GM23338 (cell line): ENCODE measurements around the gene ABI1. TPM values are rescaled to one million over a fixed set of nuclear protein-coding genes. Genes with fewer than 3 reads are reported as not detected.

ENCODE experiments used
- ATAC-seq: fragments of 200-7000 bp; cut with Tn5 transposase; 3 replicates; pipeline ENCODE4 v1.9.1; 2020
- DNase-seq: peaks from one replicate; pipeline ENCODE4 v3.0.0-alpha.2; 2015; ENCODE audit warnings: low spot score
- H2AFZ ChIP-seq: fragments of 200-600 bp; sonication (generic); 2 replicates; pipeline ENCODE4 v1.8.0; 2016; ENCODE audit warnings: antibody characterized with exemption, mild to moderate bottlenecking, moderate library complexity
- H3F3A ChIP-seq: fragments of 200-600 bp; sonication (generic); replicated peaks from 2 replicates; pipeline ENCODE4 v1.8.0; 2017; ENCODE audit warnings: antibody characterized with exemption, mixed run types, low read depth
- H3K27ac ChIP-seq: fragments of 200-600 bp; sonication (generic); 2 replicates; pipeline ENCODE4 v1.6.1; 2016; ENCODE audit warnings: low read depth
- H3K27me3 ChIP-seq: fragments of 200-600 bp; sonication (generic); 2 replicates; pipeline ENCODE4 v1.8.0; 2016; ENCODE audit warnings: mild to moderate bottlenecking, mixed run types, moderate library complexity; ENCODE audit not compliant: insufficient read depth
- H3K36me3 ChIP-seq: fragments of 200-600 bp; sonication (generic); 2 replicates; pipeline ENCODE4 v1.8.0; 2016; ENCODE audit warnings: mild to moderate bottlenecking; ENCODE audit not compliant: insufficient read depth
- H3K4me1 ChIP-seq: fragments of 200-600 bp; sonication (generic); 2 replicates; pipeline ENCODE4 v1.8.0; 2016; ENCODE audit warnings: mild to moderate bottlenecking, moderate library complexity; ENCODE audit not compliant: insufficient read depth
- H3K4me2 ChIP-seq: fragments of 200-600 bp; sonication (generic); 2 replicates; pipeline ENCODE4 v1.7.1; 2017; ENCODE audit warnings: mixed run types
- H3K4me3 ChIP-seq: fragments of 200-600 bp; sonication (generic); 2 replicates; pipeline ENCODE4 v1.6.1; 2016; ENCODE audit warnings: mixed run types
- H3K79me2 ChIP-seq: fragments of 200-600 bp; sonication (generic); replicated peaks from 2 replicates; pipeline ENCODE4 v1.8.0; 2017; ENCODE audit warnings: mild to moderate bottlenecking; ENCODE audit not compliant: insufficient read depth
- H3K9me2 ChIP-seq: fragments of 200-600 bp; sonication (generic); 2 replicates; pipeline ENCODE4 v1.8.0; 2017; ENCODE audit not compliant: insufficient read depth
- H4K20me1 ChIP-seq: fragments of 200-600 bp; sonication (generic); replicated peaks from 2 replicates; pipeline ENCODE4 v1.8.0; 2017; ENCODE audit warnings: mild to moderate bottlenecking; ENCODE audit not compliant: insufficient read depth
- H3K27ac Mint-ChIP-seq: 2 replicates; pipeline ENCODE4 v1.8.0; 2020; ENCODE audit warnings: inconsistent platforms, mild to moderate bottlenecking, moderate library complexity, mixed read lengths
- H3K27me3 Mint-ChIP-seq: 3 replicates; pipeline ENCODE4 v1.8.0; 2022; ENCODE audit warnings: low read depth, mild to moderate bottlenecking, moderate library complexity, mixed read lengths, inconsistent platforms; ENCODE audit not compliant: insufficient read depth, poor library complexity
- H3K36me3 Mint-ChIP-seq: 3 replicates; pipeline ENCODE4 v1.8.0; 2021; ENCODE audit warnings: low read depth, mild to moderate bottlenecking, inconsistent platforms, moderate library complexity, mixed read lengths
- H3K4me1 Mint-ChIP-seq: 3 replicates; pipeline ENCODE4 v1.8.0; 2020; ENCODE audit warnings: mild to moderate bottlenecking, inconsistent platforms, mixed read lengths
- H3K4me3 Mint-ChIP-seq: 3 replicates; pipeline ENCODE4 v1.8.0; 2021; ENCODE audit warnings: moderate library complexity, mild to moderate bottlenecking, inconsistent platforms, mixed read lengths
- H3K9me3 Mint-ChIP-seq: 3 replicates; pipeline ENCODE4 v1.8.0; 2020; ENCODE audit warnings: moderate library complexity, mild to moderate bottlenecking, inconsistent platforms, mixed read lengths
- CREB1 ChIP-seq: fragments of 250-450 bp; sonication (Bioruptor Pico); IDR thresholded peaks from 2 replicates; pipeline ENCODE4 v1.5.0; 2020; ENCODE audit warnings: low read depth, mild to moderate bottlenecking, moderate library complexity
- EZH2 ChIP-seq: fragments of 200-600 bp; sonication (generic); IDR thresholded peaks from one replicate; pipeline ENCODE4 v1.8.0; 2017; ENCODE audit warnings: antibody characterized with exemption, mild to moderate bottlenecking, low read depth; ENCODE audit not compliant: unreplicated experiment
- EZH2phosphoT487 ChIP-seq: fragments of 200-600 bp; sonication (generic); IDR thresholded peaks from one replicate; pipeline ENCODE4 v1.8.1; 2018; ENCODE audit warnings: antibody characterized with exemption; ENCODE audit not compliant: unreplicated experiment
- JUNB ChIP-seq: IDR thresholded peaks from one replicate; pipeline ENCODE4 v1.6.1; 2016; ENCODE audit warnings: antibody characterized with exemption; ENCODE audit not compliant: unreplicated experiment
- NANOG ChIP-seq: IDR thresholded peaks from 2 replicates; pipeline ENCODE4 v1.6.1; 2016; ENCODE audit warnings: antibody characterized with exemption, borderline replicate concordance
- POLR2AphosphoS5 ChIP-seq: IDR thresholded peaks from 2 replicates; pipeline ENCODE4 v1.6.1; 2016; ENCODE audit warnings: antibody characterized with exemption, low read depth
- STAT1 ChIP-seq: IDR thresholded peaks from one replicate; pipeline ENCODE4 v1.6.1; 2016; ENCODE audit warnings: antibody characterized with exemption; ENCODE audit not compliant: unreplicated experiment
- ZNF114 ChIP-seq: fragments of 250-450 bp; sonication (Bioruptor Pico); IDR thresholded peaks from 2 replicates; pipeline ENCODE4 v1.5.0; 2020; ENCODE audit warnings: mild to moderate bottlenecking, moderate library complexity
- ZNF331 ChIP-seq: fragments of 250-450 bp; sonication (Bioruptor Pico); IDR thresholded peaks from 2 replicates; pipeline ENCODE4 v1.5.0; 2020; ENCODE audit warnings: low read depth, mild to moderate bottlenecking, moderate library complexity
- polyA plus RNA-seq: library from polyadenylated mRNA; unstranded; fragments of >200 nt; fragmentation: Nextera tagmentation; extraction: Ambion mirVana; gene quantifications from 2 replicates; pipeline ENCODE4 v1.2.1, GENCODE V29; 2016
- total RNA-seq: library from RNA; depleted of rRNA; stranded (reverse); fragments of >200 nt; shearing (Covaris generic); gene quantifications from 2 replicates; pipeline ENCODE4 v1.2.3, GENCODE V29; 2014
- TF ChIP-seq, protein P1 (sequence below): IDR thresholded peaks from one replicate; pipeline ENCODE4 v1.6.1; 2018; ENCODE audit warnings: antibody characterized with exemption; ENCODE audit not compliant: unreplicated experiment
- TF ChIP-seq, protein P2 (sequence below): fragments of 250-450 bp; sonication (Bioruptor Pico); IDR thresholded peaks from 2 replicates; pipeline ENCODE4 v1.5.0; 2020; ENCODE audit warnings: mild to moderate bottlenecking, moderate library complexity
- TF ChIP-seq, protein P3 (sequence below), 2 experiments: fragments of 200-600 bp in 1 of 2; sonication (generic) in 1 of 2; conservative IDR thresholded peaks; 2 replicates each; pipeline versions ENCODE4 v1.5.1 to v1.6.1; 2016 to 2017; ENCODE audit warnings: antibody characterized with exemption in 2 of 2, low read depth in 2 of 2, mild to moderate bottlenecking in 2 of 2, moderate library complexity in 1 of 2
- TF ChIP-seq, protein P4 (sequence below): IDR thresholded peaks from 2 replicates; pipeline ENCODE4 v1.6.1; 2016; ENCODE audit warnings: antibody characterized with exemption

ABI1 gene
- total and polyA plus RNA-seq, 2 experiments from 2014 or later = 22.3 to 30.7 TPM

DNA sequence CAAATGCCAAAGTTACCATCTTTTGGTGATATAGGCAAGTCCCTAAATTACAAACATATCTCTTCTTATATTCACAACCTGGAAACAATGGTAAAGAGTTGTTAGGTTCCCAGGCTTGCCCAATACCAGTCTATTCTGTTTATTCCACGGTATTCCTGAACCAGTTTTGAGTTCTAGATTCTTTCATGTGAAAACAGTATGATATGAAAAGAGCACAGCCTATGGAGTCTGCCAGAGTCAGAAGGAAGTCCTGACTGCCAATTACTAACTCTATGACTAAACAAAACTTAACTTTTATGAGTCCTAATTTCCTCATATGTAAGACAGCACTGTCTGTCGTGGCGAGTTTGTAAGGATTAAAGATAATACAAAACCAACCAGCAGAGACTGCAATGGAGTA is 5.6 kb downstream of the ABI1 start:
- H3K9me2 ChIP-seq = no peaks in the 10 kb centered on the region
- peaks cover 3% of the 10 kb centered on the region; the same call in 2 of the 3 replicates for H3K36me3 Mint-ChIP-seq
- DNase-seq = no peak
- no peak overlapping the region for H2AFZ ChIP-seq
- H3K9me3 Mint-ChIP-seq = no peaks in the 10 kb centered on the region
- H3K27me3 Mint-ChIP-seq = no peaks in the 10 kb centered on the region
- H3K4me2 ChIP-seq = no peak overlapping the region
- no peaks in the 10 kb centered on the region for H3K36me3 ChIP-seq
- H3K4me3 Mint-ChIP-seq = no peak overlapping the region
- TF ChIP-seq CREB1 (CRISPR knock-in tag) (no peak), ZNF331 (CRISPR knock-in tag) (no peak), POLR2AphosphoS5 (no peak), EZH2 (no peak), EZH2phosphoT487 (no peak), ZNF114 (CRISPR knock-in tag) (no peak), NANOG (no peak), JUNB (no peak), STAT1 (no peak)
- TF ChIP-seq, protein P1, sequence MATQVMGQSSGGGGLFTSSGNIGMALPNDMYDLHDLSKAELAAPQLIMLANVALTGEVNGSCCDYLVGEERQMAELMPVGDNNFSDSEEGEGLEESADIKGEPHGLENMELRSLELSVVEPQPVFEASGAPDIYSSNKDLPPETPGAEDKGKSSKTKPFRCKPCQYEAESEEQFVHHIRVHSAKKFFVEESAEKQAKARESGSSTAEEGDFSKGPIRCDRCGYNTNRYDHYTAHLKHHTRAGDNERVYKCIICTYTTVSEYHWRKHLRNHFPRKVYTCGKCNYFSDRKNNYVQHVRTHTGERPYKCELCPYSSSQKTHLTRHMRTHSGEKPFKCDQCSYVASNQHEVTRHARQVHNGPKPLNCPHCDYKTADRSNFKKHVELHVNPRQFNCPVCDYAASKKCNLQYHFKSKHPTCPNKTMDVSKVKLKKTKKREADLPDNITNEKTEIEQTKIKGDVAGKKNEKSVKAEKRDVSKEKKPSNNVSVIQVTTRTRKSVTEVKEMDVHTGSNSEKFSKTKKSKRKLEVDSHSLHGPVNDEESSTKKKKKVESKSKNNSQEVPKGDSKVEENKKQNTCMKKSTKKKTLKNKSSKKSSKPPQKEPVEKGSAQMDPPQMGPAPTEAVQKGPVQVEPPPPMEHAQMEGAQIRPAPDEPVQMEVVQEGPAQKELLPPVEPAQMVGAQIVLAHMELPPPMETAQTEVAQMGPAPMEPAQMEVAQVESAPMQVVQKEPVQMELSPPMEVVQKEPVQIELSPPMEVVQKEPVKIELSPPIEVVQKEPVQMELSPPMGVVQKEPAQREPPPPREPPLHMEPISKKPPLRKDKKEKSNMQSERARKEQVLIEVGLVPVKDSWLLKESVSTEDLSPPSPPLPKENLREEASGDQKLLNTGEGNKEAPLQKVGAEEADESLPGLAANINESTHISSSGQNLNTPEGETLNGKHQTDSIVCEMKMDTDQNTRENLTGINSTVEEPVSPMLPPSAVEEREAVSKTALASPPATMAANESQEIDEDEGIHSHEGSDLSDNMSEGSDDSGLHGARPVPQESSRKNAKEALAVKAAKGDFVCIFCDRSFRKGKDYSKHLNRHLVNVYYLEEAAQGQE = no peak
- TF ChIP-seq, protein P2, sequence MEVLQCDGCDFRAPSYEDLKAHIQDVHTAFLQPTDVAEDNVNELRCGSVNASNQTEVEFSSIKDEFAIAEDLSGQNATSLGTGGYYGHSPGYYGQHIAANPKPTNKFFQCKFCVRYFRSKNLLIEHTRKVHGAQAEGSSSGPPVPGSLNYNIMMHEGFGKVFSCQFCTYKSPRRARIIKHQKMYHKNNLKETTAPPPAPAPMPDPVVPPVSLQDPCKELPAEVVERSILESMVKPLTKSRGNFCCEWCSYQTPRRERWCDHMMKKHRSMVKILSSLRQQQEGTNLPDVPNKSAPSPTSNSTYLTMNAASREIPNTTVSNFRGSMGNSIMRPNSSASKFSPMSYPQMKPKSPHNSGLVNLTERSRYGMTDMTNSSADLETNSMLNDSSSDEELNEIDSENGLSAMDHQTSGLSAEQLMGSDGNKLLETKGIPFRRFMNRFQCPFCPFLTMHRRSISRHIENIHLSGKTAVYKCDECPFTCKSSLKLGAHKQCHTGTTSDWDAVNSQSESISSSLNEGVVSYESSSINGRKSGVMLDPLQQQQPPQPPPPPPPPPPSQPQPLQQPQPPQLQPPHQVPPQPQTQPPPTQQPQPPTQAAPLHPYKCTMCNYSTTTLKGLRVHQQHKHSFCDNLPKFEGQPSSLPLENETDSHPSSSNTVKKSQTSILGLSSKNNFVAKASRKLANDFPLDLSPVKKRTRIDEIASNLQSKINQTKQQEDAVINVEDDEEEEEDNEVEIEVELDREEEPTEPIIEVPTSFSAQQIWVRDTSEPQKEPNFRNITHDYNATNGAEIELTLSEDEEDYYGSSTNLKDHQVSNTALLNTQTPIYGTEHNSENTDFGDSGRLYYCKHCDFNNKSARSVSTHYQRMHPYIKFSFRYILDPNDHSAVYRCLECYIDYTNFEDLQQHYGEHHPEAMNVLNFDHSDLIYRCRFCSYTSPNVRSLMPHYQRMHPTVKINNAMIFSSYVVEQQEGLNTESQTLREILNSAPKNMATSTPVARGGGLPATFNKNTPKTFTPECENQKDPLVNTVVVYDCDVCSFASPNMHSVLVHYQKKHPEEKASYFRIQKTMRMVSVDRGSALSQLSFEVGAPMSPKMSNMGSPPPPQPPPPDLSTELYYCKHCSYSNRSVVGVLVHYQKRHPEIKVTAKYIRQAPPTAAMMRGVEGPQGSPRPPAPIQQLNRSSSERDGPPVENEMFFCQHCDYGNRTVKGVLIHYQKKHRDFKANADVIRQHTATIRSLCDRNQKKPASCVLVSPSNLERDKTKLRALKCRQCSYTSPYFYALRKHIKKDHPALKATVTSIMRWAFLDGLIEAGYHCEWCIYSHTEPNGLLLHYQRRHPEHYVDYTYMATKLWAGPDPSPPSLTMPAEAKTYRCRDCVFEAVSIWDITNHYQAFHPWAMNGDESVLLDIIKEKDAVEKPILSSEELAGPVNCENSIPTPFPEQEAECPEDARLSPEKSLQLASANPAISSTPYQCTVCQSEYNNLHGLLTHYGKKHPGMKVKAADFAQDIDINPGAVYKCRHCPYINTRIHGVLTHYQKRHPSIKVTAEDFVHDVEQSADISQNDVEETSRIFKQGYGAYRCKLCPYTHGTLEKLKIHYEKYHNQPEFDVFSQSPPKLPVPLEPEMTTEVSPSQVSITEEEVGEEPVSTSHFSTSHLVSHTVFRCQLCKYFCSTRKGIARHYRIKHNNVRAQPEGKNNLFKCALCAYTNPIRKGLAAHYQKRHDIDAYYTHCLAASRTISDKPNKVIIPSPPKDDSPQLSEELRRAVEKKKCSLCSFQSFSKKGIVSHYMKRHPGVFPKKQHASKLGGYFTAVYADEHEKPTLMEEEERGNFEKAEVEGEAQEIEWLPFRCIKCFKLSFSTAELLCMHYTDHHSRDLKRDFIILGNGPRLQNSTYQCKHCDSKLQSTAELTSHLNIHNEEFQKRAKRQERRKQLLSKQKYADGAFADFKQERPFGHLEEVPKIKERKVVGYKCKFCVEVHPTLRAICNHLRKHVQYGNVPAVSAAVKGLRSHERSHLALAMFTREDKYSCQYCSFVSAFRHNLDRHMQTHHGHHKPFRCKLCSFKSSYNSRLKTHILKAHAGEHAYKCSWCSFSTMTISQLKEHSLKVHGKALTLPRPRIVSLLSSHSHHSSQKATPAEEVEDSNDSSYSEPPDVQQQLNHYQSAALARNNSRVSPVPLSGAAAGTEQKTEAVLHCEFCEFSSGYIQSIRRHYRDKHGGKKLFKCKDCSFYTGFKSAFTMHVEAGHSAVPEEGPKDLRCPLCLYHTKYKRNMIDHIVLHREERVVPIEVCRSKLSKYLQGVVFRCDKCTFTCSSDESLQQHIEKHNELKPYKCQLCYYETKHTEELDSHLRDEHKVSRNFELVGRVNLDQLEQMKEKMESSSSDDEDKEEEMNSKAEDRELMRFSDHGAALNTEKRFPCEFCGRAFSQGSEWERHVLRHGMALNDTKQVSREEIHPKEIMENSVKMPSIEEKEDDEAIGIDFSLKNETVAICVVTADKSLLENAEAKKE = no peak
- TF ChIP-seq, protein P3, sequence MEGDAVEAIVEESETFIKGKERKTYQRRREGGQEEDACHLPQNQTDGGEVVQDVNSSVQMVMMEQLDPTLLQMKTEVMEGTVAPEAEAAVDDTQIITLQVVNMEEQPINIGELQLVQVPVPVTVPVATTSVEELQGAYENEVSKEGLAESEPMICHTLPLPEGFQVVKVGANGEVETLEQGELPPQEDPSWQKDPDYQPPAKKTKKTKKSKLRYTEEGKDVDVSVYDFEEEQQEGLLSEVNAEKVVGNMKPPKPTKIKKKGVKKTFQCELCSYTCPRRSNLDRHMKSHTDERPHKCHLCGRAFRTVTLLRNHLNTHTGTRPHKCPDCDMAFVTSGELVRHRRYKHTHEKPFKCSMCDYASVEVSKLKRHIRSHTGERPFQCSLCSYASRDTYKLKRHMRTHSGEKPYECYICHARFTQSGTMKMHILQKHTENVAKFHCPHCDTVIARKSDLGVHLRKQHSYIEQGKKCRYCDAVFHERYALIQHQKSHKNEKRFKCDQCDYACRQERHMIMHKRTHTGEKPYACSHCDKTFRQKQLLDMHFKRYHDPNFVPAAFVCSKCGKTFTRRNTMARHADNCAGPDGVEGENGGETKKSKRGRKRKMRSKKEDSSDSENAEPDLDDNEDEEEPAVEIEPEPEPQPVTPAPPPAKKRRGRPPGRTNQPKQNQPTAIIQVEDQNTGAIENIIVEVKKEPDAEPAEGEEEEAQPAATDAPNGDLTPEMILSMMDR (conservative IDR thresholded peaks at IDR 0.05; ENCODE audit: low read depth in 2 of 2) = no peak
- TF ChIP-seq, protein P4, sequence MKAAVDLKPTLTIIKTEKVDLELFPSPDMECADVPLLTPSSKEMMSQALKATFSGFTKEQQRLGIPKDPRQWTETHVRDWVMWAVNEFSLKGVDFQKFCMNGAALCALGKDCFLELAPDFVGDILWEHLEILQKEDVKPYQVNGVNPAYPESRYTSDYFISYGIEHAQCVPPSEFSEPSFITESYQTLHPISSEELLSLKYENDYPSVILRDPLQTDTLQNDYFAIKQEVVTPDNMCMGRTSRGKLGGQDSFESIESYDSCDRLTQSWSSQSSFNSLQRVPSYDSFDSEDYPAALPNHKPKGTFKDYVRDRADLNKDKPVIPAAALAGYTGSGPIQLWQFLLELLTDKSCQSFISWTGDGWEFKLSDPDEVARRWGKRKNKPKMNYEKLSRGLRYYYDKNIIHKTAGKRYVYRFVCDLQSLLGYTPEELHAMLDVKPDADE = no peak
- H4K20me1 ChIP-seq = peaks cover 41% of the 10 kb centered on the region; the same call in 1 of the 2 replicates
- H3K4me3 ChIP-seq = no peak overlapping the region
- no peaks in the 10 kb centered on the region for H3K27me3 ChIP-seq
- peaks cover 24% of the 10 kb centered on the region for H3K4me1 Mint-ChIP-seq
- H3F3A ChIP-seq = no peaks in the 10 kb centered on the region
- no peak overlapping the region for H3K27ac Mint-ChIP-seq
- H3K4me1 ChIP-seq = peaks cover 21% of the 10 kb centered on the region
- H3K27ac ChIP-seq = no peak overlapping the region
- H3K79me2 ChIP-seq = peaks cover 100% of the 10 kb centered on the region
- ATAC-seq = no peak
